Thyroid gland (tissue), 4 donors: ENCODE measurements around the gene AGT. TPM values are rescaled to one million over a fixed set of nuclear protein-coding genes. Genes with fewer than 3 reads are reported as not detected.
"Not testable (repeated sequence)": the region's sequence is repeated elsewhere in the genome, so short reads cannot be mapped to it uniquely, and the experiment has no call there.

ENCODE experiments used
- DNase-seq, 2 donors: peaks; one replicate each; pipeline ENCODE4 v3.0.0-alpha.2; 2019
- H3K27ac ChIP-seq, 3 donors: fragments of 200-600 bp; sonication (generic); 1 replicate in 2 of 3; 2 replicates in 1 of 3; pipeline ENCODE4 v1.5.1; 2016 to 2019; ENCODE audit warnings: mild to moderate bottlenecking in 1 of 3, moderate library complexity in 1 of 3
- H3K27me3 ChIP-seq: fragments of 200-600 bp; sonication (generic); one replicate; pipeline ENCODE4 v1.5.1; 2019
- H3K36me3 ChIP-seq, 2 donors: fragments of 200-600 bp; sonication (generic); one replicate each; pipeline ENCODE4 v1.5.1; 2016 to 2019
- H3K4me1 ChIP-seq, 2 donors: fragments of 200-600 bp; sonication (generic); one replicate each; pipeline ENCODE4 v1.5.1; 2017 to 2019
- H3K4me3 ChIP-seq, 3 donors: fragments of 200-600 bp; sonication (generic); replicated peaks in 1 of 3; 1 replicate in 2 of 3; 2 replicates in 1 of 3; pipeline ENCODE4 v1.5.1; 2016; ENCODE audit warnings: mild to moderate bottlenecking in 1 of 3
- H3K9me3 ChIP-seq: fragments of 200-600 bp; sonication (generic); one replicate; pipeline ENCODE4 v1.5.1; 2017
- CTCF ChIP-seq, 6 experiments: fragments of 200-600 bp in 3 of 6; fragments of 450-650 bp in 3 of 6; sonication (generic) in 3 of 6; IDR thresholded peaks; one replicate each; pipeline ENCODE4 v1.5.1; 2016 to 2019; ENCODE audit warnings: antibody characterized with exemption in 6 of 6, mild to moderate bottlenecking in 2 of 6, inconsistent platforms in 1 of 6, moderate library complexity in 1 of 6
- POLR2A ChIP-seq, 2 donors: fragments of 450-650 bp; IDR thresholded peaks; one replicate each; pipeline ENCODE4 v1.6.1; 2017; ENCODE audit warnings: antibody characterized with exemption in 2 of 2, mild to moderate bottlenecking in 2 of 2, moderate library complexity in 1 of 2
- WGBS, 2 donors: methylation state at CpG; one replicate each; pipeline ENCODE4 v1.1.5; 2017; 5-methylcytosine and 5-hydroxymethylcytosine counted together
- intact Hi-C: fragments of 100-400 bp; cut with DNase I; formaldehyde crosslinking; loops from one replicate; pipeline ENCODE4 v1.15.1; 2023
- total RNA-seq, 4 donors: library from RNA; depleted of rRNA; stranded (reverse); fragments of >200 nt; gene quantifications; one replicate each; pipeline ENCODE4 v1.2.3, GENCODE V29; 2016

AGT gene
- total RNA-seq, 4 donors from 2014 or later = 4.0 to 14.4 (median 8.7) TPM

GRCh38 chr1:230728710-230729392 is 14.9 kb upstream of the AGT start:
- Histone ChIP-seq H3K36me3 (no peaks in the 10 kb centered on the region), H3K4me1 (peaks cover 0 to 5% of the 10 kb centered on the region in 2 donors), H3K9me3 (no peaks in the 10 kb centered on the region), H3K27me3 (no peaks in the 10 kb centered on the region), H3K4me3 (no peak overlapping the region), H3K27ac (no peak overlapping the region)
- intact Hi-C loops = no loop called here
- TF ChIP-seq CTCF (IDR thresholded peaks at IDR 0.05) (no peak), POLR2A (IDR thresholded peaks at IDR 0.05) (no peak)
- no peak for DNase-seq
- WGBS, 2 donors = 49 to 52% methylated on average over 6 of the region's 6 CpGs

- TF ChIP-seq POLR2A (IDR thresholded peaks at IDR 0.05) (no peak), CTCF (IDR thresholded peaks at IDR 0.05) (no peak)
- Histone ChIP-seq H3K36me3 (no peaks in the 10 kb centered on the region), H3K27ac (no peak overlapping the region), H3K27me3 (no peaks in the 10 kb centered on the region), H3K4me3 (no peak overlapping the region), H3K4me1 (peaks cover 0 to 5% of the 10 kb centered on the region in 2 donors), H3K9me3 (no peaks in the 10 kb centered on the region)
- DNase-seq = no peak
- intact Hi-C loops = no loop called here
- 68 to 71% methylated on average over 6 of the region's 6 CpGs for WGBS, 2 donors
Observed at GRCh38 chr1:230725256-230726012, 11.5 kb upstream of the AGT start.

- WGBS, 2 donors = 90 to 92% methylated on average over 3 of the region's 3 CpGs
- intact Hi-C loops, DNase-seq, H3K27me3 ChIP-seq, H3K9me3 ChIP-seq, H3K4me1 ChIP-seq, H3K4me3 ChIP-seq, H3K27ac ChIP-seq, H3K36me3 ChIP-seq: not testable (repeated sequence)
Observed at GRCh38 chr1:230721849-230722522, 8.1 kb upstream of the AGT start.

GRCh38 chr1:230717251-230717650 is 3.3 kb upstream of the AGT start:
- Histone ChIP-seq H3K27ac (no peak overlapping the region), H3K4me1 (peaks cover 0 to 7% of the 10 kb centered on the region in 2 donors), H3K27me3 (no peaks in the 10 kb centered on the region), H3K4me3 (no peak overlapping the region), H3K36me3 (no peaks in the 10 kb centered on the region), H3K9me3 (no peaks in the 10 kb centered on the region)
- intact Hi-C loops = no loop called here
- WGBS, 2 donors = 62 to 84% methylated on average over 1 of the region's 1 CpG
- no peak for TF ChIP-seq CTCF (IDR thresholded peaks at IDR 0.05)
- TF ChIP-seq POLR2A (IDR thresholded peaks at IDR 0.05) = no peak
- no peak for DNase-seq

- H3K27me3 ChIP-seq, DNase-seq, H3K4me3 ChIP-seq, H3K4me1 ChIP-seq, H3K27ac ChIP-seq, H3K9me3 ChIP-seq, H3K36me3 ChIP-seq, intact Hi-C loops: not testable (repeated sequence)
- 66 to 77% methylated on average over 3 of the region's 3 CpGs for WGBS, 2 donors
Observed at GRCh38 chr1:230716453-230716852, 2.5 kb upstream of the AGT start.

GRCh38 chr1:230715510-230715909 is 1.6 kb upstream of the AGT start:
- 78 to 82% methylated on average over 3 of the region's 3 CpGs for WGBS, 2 donors
- DNase-seq = no peak
- intact Hi-C loops = no loop called here
- TF ChIP-seq POLR2A (IDR thresholded peaks at IDR 0.05) (no peak), CTCF (IDR thresholded peaks at IDR 0.05) (no peak)
- no peak overlapping the region for H3K27ac ChIP-seq
- H3K4me1 ChIP-seq = peaks cover 0 to 7% of the 10 kb centered on the region in 2 donors
- H3K36me3 ChIP-seq = no peaks in the 10 kb centered on the region
- no peaks in the 10 kb centered on the region for H3K9me3 ChIP-seq
- H3K27me3 ChIP-seq = no peaks in the 10 kb centered on the region
- H3K4me3 ChIP-seq = no peak overlapping the region
